ENCODE results near the gene NFAM1.

DNA sequence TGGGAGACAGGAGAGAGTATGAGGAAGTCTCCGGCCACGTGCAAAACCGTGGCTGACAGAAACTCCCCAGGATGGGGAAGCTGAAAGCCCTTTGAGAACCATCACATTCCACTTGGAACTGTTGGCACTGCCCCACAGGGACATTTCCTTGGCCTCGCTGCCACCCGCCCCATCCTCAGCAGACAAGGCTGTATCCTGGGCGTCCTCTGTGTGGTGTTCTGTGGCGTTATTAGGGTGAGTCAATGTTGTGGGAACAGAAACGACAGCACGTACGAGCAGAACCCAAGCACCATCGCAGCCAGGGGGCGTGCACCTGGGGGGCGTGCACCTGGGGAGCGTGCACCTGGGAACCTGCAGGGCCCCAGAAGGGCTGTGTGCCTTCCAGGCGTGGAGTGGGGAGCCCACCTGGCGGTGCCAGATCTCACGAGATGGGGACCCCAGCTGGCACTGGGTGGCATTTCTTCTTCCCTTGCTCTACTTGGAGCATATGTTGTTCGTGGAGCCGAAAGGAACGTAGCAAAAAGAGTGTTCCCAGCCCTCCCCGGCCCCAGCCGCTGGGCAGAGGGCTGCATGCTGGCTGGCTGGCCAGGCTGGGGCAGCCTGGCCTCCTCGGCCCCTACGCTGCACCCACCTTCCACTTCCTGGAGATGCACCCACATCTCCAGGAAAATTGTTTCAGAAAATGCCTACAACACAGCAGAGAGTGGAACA lies 35.4 kb downstream of the NFAM1 start:
- TF ChIP-seq, protein P1, sequence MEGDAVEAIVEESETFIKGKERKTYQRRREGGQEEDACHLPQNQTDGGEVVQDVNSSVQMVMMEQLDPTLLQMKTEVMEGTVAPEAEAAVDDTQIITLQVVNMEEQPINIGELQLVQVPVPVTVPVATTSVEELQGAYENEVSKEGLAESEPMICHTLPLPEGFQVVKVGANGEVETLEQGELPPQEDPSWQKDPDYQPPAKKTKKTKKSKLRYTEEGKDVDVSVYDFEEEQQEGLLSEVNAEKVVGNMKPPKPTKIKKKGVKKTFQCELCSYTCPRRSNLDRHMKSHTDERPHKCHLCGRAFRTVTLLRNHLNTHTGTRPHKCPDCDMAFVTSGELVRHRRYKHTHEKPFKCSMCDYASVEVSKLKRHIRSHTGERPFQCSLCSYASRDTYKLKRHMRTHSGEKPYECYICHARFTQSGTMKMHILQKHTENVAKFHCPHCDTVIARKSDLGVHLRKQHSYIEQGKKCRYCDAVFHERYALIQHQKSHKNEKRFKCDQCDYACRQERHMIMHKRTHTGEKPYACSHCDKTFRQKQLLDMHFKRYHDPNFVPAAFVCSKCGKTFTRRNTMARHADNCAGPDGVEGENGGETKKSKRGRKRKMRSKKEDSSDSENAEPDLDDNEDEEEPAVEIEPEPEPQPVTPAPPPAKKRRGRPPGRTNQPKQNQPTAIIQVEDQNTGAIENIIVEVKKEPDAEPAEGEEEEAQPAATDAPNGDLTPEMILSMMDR (IDR thresholded peaks at IDR 0.05; ENCODE audit: insufficient read depth, low read length, poor library complexity, severe bottlenecking): no peak
- TF ChIP-seq EZH2phosphoT487 (conservative IDR thresholded peaks at IDR 0.05; ENCODE audit: low read length): no peak
